GM23338 (cell line): ENCODE measurements around the gene PTOV1. TPM values are rescaled to one million over a fixed set of nuclear protein-coding genes. Genes with fewer than 3 reads are reported as not detected.

ENCODE experiments used
- ATAC-seq: fragments of 200-7000 bp; cut with Tn5 transposase; 3 replicates; pipeline ENCODE4 v1.9.1; 2020
- DNase-seq: peaks from one replicate; pipeline ENCODE4 v3.0.0-alpha.2; 2015; ENCODE audit warnings: low spot score
- H2AFZ ChIP-seq: fragments of 200-600 bp; sonication (generic); 2 replicates; pipeline ENCODE4 v1.8.0; 2016; ENCODE audit warnings: antibody characterized with exemption, mild to moderate bottlenecking, moderate library complexity
- H3F3A ChIP-seq: fragments of 200-600 bp; sonication (generic); replicated peaks from 2 replicates; pipeline ENCODE4 v1.8.0; 2017; ENCODE audit warnings: antibody characterized with exemption, mixed run types, low read depth
- H3K27ac ChIP-seq: fragments of 200-600 bp; sonication (generic); 2 replicates; pipeline ENCODE4 v1.6.1; 2016; ENCODE audit warnings: low read depth
- H3K27me3 ChIP-seq: fragments of 200-600 bp; sonication (generic); 2 replicates; pipeline ENCODE4 v1.8.0; 2016; ENCODE audit warnings: mild to moderate bottlenecking, mixed run types, moderate library complexity; ENCODE audit not compliant: insufficient read depth
- H3K36me3 ChIP-seq: fragments of 200-600 bp; sonication (generic); 2 replicates; pipeline ENCODE4 v1.8.0; 2016; ENCODE audit warnings: mild to moderate bottlenecking; ENCODE audit not compliant: insufficient read depth
- H3K4me1 ChIP-seq: fragments of 200-600 bp; sonication (generic); 2 replicates; pipeline ENCODE4 v1.8.0; 2016; ENCODE audit warnings: mild to moderate bottlenecking, moderate library complexity; ENCODE audit not compliant: insufficient read depth
- H3K4me2 ChIP-seq: fragments of 200-600 bp; sonication (generic); 2 replicates; pipeline ENCODE4 v1.7.1; 2017; ENCODE audit warnings: mixed run types
- H3K4me3 ChIP-seq: fragments of 200-600 bp; sonication (generic); 2 replicates; pipeline ENCODE4 v1.6.1; 2016; ENCODE audit warnings: mixed run types
- H3K79me2 ChIP-seq: fragments of 200-600 bp; sonication (generic); replicated peaks from 2 replicates; pipeline ENCODE4 v1.8.0; 2017; ENCODE audit warnings: mild to moderate bottlenecking; ENCODE audit not compliant: insufficient read depth
- H3K9me2 ChIP-seq: fragments of 200-600 bp; sonication (generic); 2 replicates; pipeline ENCODE4 v1.8.0; 2017; ENCODE audit not compliant: insufficient read depth
- H4K20me1 ChIP-seq: fragments of 200-600 bp; sonication (generic); replicated peaks from 2 replicates; pipeline ENCODE4 v1.8.0; 2017; ENCODE audit warnings: mild to moderate bottlenecking; ENCODE audit not compliant: insufficient read depth
- H3K27ac Mint-ChIP-seq: 2 replicates; pipeline ENCODE4 v1.8.0; 2020; ENCODE audit warnings: inconsistent platforms, mild to moderate bottlenecking, moderate library complexity, mixed read lengths
- H3K27me3 Mint-ChIP-seq: 3 replicates; pipeline ENCODE4 v1.8.0; 2022; ENCODE audit warnings: low read depth, mild to moderate bottlenecking, moderate library complexity, mixed read lengths, inconsistent platforms; ENCODE audit not compliant: insufficient read depth, poor library complexity
- H3K36me3 Mint-ChIP-seq: 3 replicates; pipeline ENCODE4 v1.8.0; 2021; ENCODE audit warnings: low read depth, mild to moderate bottlenecking, inconsistent platforms, moderate library complexity, mixed read lengths
- H3K4me1 Mint-ChIP-seq: 3 replicates; pipeline ENCODE4 v1.8.0; 2020; ENCODE audit warnings: mild to moderate bottlenecking, inconsistent platforms, mixed read lengths
- H3K4me3 Mint-ChIP-seq: 3 replicates; pipeline ENCODE4 v1.8.0; 2021; ENCODE audit warnings: moderate library complexity, mild to moderate bottlenecking, inconsistent platforms, mixed read lengths
- H3K9me3 Mint-ChIP-seq: 3 replicates; pipeline ENCODE4 v1.8.0; 2020; ENCODE audit warnings: moderate library complexity, mild to moderate bottlenecking, inconsistent platforms, mixed read lengths
- CREB1 ChIP-seq: fragments of 250-450 bp; sonication (Bioruptor Pico); IDR thresholded peaks from 2 replicates; pipeline ENCODE4 v1.5.0; 2020; ENCODE audit warnings: low read depth, mild to moderate bottlenecking, moderate library complexity
- EZH2 ChIP-seq: fragments of 200-600 bp; sonication (generic); IDR thresholded peaks from one replicate; pipeline ENCODE4 v1.8.0; 2017; ENCODE audit warnings: antibody characterized with exemption, mild to moderate bottlenecking, low read depth; ENCODE audit not compliant: unreplicated experiment
- EZH2phosphoT487 ChIP-seq: fragments of 200-600 bp; sonication (generic); IDR thresholded peaks from one replicate; pipeline ENCODE4 v1.8.1; 2018; ENCODE audit warnings: antibody characterized with exemption; ENCODE audit not compliant: unreplicated experiment
- JUNB ChIP-seq: IDR thresholded peaks from one replicate; pipeline ENCODE4 v1.6.1; 2016; ENCODE audit warnings: antibody characterized with exemption; ENCODE audit not compliant: unreplicated experiment
- NANOG ChIP-seq: IDR thresholded peaks from 2 replicates; pipeline ENCODE4 v1.6.1; 2016; ENCODE audit warnings: antibody characterized with exemption, borderline replicate concordance
- POLR2AphosphoS5 ChIP-seq: IDR thresholded peaks from 2 replicates; pipeline ENCODE4 v1.6.1; 2016; ENCODE audit warnings: antibody characterized with exemption, low read depth
- STAT1 ChIP-seq: IDR thresholded peaks from one replicate; pipeline ENCODE4 v1.6.1; 2016; ENCODE audit warnings: antibody characterized with exemption; ENCODE audit not compliant: unreplicated experiment
- ZNF114 ChIP-seq: fragments of 250-450 bp; sonication (Bioruptor Pico); IDR thresholded peaks from 2 replicates; pipeline ENCODE4 v1.5.0; 2020; ENCODE audit warnings: mild to moderate bottlenecking, moderate library complexity
- ZNF331 ChIP-seq: fragments of 250-450 bp; sonication (Bioruptor Pico); IDR thresholded peaks from 2 replicates; pipeline ENCODE4 v1.5.0; 2020; ENCODE audit warnings: low read depth, mild to moderate bottlenecking, moderate library complexity
- polyA plus RNA-seq: library from polyadenylated mRNA; unstranded; fragments of >200 nt; fragmentation: Nextera tagmentation; extraction: Ambion mirVana; gene quantifications from 2 replicates; pipeline ENCODE4 v1.2.1, GENCODE V29; 2016
- total RNA-seq: library from RNA; depleted of rRNA; stranded (reverse); fragments of >200 nt; shearing (Covaris generic); gene quantifications from 2 replicates; pipeline ENCODE4 v1.2.3, GENCODE V29; 2014
- TF ChIP-seq, protein P1 (sequence below): IDR thresholded peaks from one replicate; pipeline ENCODE4 v1.6.1; 2018; ENCODE audit warnings: antibody characterized with exemption; ENCODE audit not compliant: unreplicated experiment
- TF ChIP-seq, protein P2 (sequence below): fragments of 250-450 bp; sonication (Bioruptor Pico); IDR thresholded peaks from 2 replicates; pipeline ENCODE4 v1.5.0; 2020; ENCODE audit warnings: mild to moderate bottlenecking, moderate library complexity
- TF ChIP-seq, protein P3 (sequence below), 2 experiments: fragments of 200-600 bp in 1 of 2; sonication (generic) in 1 of 2; conservative IDR thresholded peaks; 2 replicates each; pipeline versions ENCODE4 v1.5.1 to v1.6.1; 2016 to 2017; ENCODE audit warnings: antibody characterized with exemption in 2 of 2, low read depth in 2 of 2, mild to moderate bottlenecking in 2 of 2, moderate library complexity in 1 of 2
- TF ChIP-seq, protein P4 (sequence below): IDR thresholded peaks from 2 replicates; pipeline ENCODE4 v1.6.1; 2016; ENCODE audit warnings: antibody characterized with exemption

Gene PTOV1
- total and polyA plus RNA-seq, 2 experiments from 2014 or later: 188 to 209 TPM

DNA sequence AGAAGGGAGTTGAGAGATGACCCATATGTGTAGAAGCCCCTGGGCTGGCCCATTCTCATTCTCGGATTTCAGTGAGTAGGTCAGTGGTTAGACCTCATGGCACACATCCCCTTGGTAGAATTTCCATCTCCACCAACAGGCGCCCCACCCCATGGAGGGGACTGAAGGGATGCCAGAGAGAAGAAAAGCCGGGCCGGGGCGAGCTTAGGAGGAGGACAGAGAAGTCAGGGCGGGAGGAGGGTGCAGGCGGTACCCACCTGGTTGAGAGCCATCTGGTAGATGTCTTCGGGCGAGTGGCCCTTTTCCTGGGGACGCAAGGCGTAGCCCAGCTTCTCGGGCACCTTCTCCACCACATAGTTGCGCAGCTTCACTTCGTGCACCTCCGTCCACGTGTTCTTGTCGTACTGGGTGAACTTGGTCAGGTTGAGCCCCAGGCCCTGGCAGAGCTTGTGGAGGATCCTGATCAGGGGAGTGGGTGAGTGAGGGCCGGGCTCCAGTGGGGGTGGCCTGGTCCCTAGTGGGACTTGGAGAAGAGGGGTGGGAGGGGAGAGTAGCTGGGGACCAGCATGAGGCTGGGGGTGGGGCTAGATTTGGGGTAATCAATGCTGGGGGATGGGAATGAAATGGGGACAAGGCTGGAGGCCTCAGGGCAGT lies 43.2 kb downstream of the PTOV1 start:
- no peak overlapping the region for H3K4me3 Mint-ChIP-seq
- H3K79me2 ChIP-seq: no peaks in the 10 kb centered on the region
- H3K4me1 ChIP-seq: peaks cover 9% of the 10 kb centered on the region; the same call in 1 of the 2 replicates
- H3K27ac Mint-ChIP-seq: no peak overlapping the region
- no peaks in the 10 kb centered on the region for H3K9me2 ChIP-seq
- H2AFZ ChIP-seq: no peak overlapping the region
- DNase-seq: no peak
- ATAC-seq: no peak
- 0 out of 2 replicates have a peak, but pooled peaks cover 3% of the 10 kb centered on the region for H3K27me3 ChIP-seq
- H4K20me1 ChIP-seq: no peaks in the 10 kb centered on the region
- peaks cover 16% of the 10 kb centered on the region; the same call in 1 of the 2 replicates for H3F3A ChIP-seq
- no peak for TF ChIP-seq ZNF114 (CRISPR knock-in tag)
- TF ChIP-seq POLR2AphosphoS5: no peak
- TF ChIP-seq, protein P1, sequence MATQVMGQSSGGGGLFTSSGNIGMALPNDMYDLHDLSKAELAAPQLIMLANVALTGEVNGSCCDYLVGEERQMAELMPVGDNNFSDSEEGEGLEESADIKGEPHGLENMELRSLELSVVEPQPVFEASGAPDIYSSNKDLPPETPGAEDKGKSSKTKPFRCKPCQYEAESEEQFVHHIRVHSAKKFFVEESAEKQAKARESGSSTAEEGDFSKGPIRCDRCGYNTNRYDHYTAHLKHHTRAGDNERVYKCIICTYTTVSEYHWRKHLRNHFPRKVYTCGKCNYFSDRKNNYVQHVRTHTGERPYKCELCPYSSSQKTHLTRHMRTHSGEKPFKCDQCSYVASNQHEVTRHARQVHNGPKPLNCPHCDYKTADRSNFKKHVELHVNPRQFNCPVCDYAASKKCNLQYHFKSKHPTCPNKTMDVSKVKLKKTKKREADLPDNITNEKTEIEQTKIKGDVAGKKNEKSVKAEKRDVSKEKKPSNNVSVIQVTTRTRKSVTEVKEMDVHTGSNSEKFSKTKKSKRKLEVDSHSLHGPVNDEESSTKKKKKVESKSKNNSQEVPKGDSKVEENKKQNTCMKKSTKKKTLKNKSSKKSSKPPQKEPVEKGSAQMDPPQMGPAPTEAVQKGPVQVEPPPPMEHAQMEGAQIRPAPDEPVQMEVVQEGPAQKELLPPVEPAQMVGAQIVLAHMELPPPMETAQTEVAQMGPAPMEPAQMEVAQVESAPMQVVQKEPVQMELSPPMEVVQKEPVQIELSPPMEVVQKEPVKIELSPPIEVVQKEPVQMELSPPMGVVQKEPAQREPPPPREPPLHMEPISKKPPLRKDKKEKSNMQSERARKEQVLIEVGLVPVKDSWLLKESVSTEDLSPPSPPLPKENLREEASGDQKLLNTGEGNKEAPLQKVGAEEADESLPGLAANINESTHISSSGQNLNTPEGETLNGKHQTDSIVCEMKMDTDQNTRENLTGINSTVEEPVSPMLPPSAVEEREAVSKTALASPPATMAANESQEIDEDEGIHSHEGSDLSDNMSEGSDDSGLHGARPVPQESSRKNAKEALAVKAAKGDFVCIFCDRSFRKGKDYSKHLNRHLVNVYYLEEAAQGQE: no peak
- TF ChIP-seq EZH2phosphoT487: no peak
- TF ChIP-seq JUNB: no peak
- no peak for TF ChIP-seq CREB1 (CRISPR knock-in tag)
- no peak for TF ChIP-seq ZNF331 (CRISPR knock-in tag)
- TF ChIP-seq NANOG: no peak
- TF ChIP-seq, protein P2, sequence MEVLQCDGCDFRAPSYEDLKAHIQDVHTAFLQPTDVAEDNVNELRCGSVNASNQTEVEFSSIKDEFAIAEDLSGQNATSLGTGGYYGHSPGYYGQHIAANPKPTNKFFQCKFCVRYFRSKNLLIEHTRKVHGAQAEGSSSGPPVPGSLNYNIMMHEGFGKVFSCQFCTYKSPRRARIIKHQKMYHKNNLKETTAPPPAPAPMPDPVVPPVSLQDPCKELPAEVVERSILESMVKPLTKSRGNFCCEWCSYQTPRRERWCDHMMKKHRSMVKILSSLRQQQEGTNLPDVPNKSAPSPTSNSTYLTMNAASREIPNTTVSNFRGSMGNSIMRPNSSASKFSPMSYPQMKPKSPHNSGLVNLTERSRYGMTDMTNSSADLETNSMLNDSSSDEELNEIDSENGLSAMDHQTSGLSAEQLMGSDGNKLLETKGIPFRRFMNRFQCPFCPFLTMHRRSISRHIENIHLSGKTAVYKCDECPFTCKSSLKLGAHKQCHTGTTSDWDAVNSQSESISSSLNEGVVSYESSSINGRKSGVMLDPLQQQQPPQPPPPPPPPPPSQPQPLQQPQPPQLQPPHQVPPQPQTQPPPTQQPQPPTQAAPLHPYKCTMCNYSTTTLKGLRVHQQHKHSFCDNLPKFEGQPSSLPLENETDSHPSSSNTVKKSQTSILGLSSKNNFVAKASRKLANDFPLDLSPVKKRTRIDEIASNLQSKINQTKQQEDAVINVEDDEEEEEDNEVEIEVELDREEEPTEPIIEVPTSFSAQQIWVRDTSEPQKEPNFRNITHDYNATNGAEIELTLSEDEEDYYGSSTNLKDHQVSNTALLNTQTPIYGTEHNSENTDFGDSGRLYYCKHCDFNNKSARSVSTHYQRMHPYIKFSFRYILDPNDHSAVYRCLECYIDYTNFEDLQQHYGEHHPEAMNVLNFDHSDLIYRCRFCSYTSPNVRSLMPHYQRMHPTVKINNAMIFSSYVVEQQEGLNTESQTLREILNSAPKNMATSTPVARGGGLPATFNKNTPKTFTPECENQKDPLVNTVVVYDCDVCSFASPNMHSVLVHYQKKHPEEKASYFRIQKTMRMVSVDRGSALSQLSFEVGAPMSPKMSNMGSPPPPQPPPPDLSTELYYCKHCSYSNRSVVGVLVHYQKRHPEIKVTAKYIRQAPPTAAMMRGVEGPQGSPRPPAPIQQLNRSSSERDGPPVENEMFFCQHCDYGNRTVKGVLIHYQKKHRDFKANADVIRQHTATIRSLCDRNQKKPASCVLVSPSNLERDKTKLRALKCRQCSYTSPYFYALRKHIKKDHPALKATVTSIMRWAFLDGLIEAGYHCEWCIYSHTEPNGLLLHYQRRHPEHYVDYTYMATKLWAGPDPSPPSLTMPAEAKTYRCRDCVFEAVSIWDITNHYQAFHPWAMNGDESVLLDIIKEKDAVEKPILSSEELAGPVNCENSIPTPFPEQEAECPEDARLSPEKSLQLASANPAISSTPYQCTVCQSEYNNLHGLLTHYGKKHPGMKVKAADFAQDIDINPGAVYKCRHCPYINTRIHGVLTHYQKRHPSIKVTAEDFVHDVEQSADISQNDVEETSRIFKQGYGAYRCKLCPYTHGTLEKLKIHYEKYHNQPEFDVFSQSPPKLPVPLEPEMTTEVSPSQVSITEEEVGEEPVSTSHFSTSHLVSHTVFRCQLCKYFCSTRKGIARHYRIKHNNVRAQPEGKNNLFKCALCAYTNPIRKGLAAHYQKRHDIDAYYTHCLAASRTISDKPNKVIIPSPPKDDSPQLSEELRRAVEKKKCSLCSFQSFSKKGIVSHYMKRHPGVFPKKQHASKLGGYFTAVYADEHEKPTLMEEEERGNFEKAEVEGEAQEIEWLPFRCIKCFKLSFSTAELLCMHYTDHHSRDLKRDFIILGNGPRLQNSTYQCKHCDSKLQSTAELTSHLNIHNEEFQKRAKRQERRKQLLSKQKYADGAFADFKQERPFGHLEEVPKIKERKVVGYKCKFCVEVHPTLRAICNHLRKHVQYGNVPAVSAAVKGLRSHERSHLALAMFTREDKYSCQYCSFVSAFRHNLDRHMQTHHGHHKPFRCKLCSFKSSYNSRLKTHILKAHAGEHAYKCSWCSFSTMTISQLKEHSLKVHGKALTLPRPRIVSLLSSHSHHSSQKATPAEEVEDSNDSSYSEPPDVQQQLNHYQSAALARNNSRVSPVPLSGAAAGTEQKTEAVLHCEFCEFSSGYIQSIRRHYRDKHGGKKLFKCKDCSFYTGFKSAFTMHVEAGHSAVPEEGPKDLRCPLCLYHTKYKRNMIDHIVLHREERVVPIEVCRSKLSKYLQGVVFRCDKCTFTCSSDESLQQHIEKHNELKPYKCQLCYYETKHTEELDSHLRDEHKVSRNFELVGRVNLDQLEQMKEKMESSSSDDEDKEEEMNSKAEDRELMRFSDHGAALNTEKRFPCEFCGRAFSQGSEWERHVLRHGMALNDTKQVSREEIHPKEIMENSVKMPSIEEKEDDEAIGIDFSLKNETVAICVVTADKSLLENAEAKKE (CRISPR knock-in tag): no peak
- TF ChIP-seq STAT1: no peak
- TF ChIP-seq, protein P3, sequence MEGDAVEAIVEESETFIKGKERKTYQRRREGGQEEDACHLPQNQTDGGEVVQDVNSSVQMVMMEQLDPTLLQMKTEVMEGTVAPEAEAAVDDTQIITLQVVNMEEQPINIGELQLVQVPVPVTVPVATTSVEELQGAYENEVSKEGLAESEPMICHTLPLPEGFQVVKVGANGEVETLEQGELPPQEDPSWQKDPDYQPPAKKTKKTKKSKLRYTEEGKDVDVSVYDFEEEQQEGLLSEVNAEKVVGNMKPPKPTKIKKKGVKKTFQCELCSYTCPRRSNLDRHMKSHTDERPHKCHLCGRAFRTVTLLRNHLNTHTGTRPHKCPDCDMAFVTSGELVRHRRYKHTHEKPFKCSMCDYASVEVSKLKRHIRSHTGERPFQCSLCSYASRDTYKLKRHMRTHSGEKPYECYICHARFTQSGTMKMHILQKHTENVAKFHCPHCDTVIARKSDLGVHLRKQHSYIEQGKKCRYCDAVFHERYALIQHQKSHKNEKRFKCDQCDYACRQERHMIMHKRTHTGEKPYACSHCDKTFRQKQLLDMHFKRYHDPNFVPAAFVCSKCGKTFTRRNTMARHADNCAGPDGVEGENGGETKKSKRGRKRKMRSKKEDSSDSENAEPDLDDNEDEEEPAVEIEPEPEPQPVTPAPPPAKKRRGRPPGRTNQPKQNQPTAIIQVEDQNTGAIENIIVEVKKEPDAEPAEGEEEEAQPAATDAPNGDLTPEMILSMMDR (conservative IDR thresholded peaks at IDR 0.05; ENCODE audit: low read depth in 2 of 2): no peak
- TF ChIP-seq, protein P4, sequence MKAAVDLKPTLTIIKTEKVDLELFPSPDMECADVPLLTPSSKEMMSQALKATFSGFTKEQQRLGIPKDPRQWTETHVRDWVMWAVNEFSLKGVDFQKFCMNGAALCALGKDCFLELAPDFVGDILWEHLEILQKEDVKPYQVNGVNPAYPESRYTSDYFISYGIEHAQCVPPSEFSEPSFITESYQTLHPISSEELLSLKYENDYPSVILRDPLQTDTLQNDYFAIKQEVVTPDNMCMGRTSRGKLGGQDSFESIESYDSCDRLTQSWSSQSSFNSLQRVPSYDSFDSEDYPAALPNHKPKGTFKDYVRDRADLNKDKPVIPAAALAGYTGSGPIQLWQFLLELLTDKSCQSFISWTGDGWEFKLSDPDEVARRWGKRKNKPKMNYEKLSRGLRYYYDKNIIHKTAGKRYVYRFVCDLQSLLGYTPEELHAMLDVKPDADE: no peak
- no peak for TF ChIP-seq EZH2
- H3K4me1 Mint-ChIP-seq: peaks cover 17% of the 10 kb centered on the region
- H3K27ac ChIP-seq: no peak overlapping the region
- H3K36me3 ChIP-seq: no peaks in the 10 kb centered on the region
- H3K4me3 ChIP-seq: no peak overlapping the region
- no peaks in the 10 kb centered on the region; the same call in none of the 3 replicates for H3K9me3 Mint-ChIP-seq
- H3K4me2 ChIP-seq: no peak overlapping the region
- H3K36me3 Mint-ChIP-seq: peaks cover 8% of the 10 kb centered on the region
- H3K27me3 Mint-ChIP-seq: peaks cover 26% of the 10 kb centered on the region
